HepG2 (cell line): Measurements from ENCODE around the gene NRSN2. TPM values are rescaled to one million over a fixed set of nuclear protein-coding genes. Genes with fewer than 3 reads are reported as not detected.

ENCODE experiments used
- GABPB1 ChIP-seq: IDR thresholded peaks from 2 replicates; pipeline ENCODE4 v1.6.1; 2016; ENCODE audit warnings: mild to moderate bottlenecking, missing genetic modification reagents, moderate library complexity, missing compliant biosample characterization
- HIVEP1 ChIP-seq: sonication (generic); formaldehyde crosslinking; IDR thresholded peaks from 2 replicates; pipeline ENCODE4 v1.4.0; 2020; ENCODE audit warnings: mild to moderate bottlenecking, missing genetic modification reagents
- MXD3 ChIP-seq: IDR thresholded peaks from 2 replicates; pipeline ENCODE4 v1.6.1; 2016; ENCODE audit warnings: mild to moderate bottlenecking, missing biosample characterization, missing genetic modification reagents
- NBN ChIP-seq: fragments of 450-650 bp; conservative IDR thresholded peaks from 2 replicates; pipeline ENCODE4 v1.6.1; 2017
- PHB2 ChIP-seq: fragments of 450-650 bp; IDR thresholded peaks from 2 replicates; pipeline ENCODE4 v1.6.1; 2018; ENCODE audit not compliant: partially characterized antibody
- REPIN1 ChIP-seq: sonication (generic); formaldehyde crosslinking; IDR thresholded peaks from 2 replicates; pipeline ENCODE4 v1.8.0; 2022; ENCODE audit warnings: missing genetic modification reagents, low read depth, mild to moderate bottlenecking, borderline replicate concordance
- SNAPC4 ChIP-seq: sonication (generic); formaldehyde crosslinking; IDR thresholded peaks from 2 replicates; pipeline ENCODE4 v1.4.0; 2020; ENCODE audit warnings: mild to moderate bottlenecking, missing genetic modification reagents
- SRSF1 ChIP-seq: fragments of 200-400 bp; formaldehyde crosslinking; optimal IDR thresholded peaks from 2 replicates; pipeline ENCODE3; 2017; ENCODE audit warnings: mild to moderate bottlenecking, low read depth, low read length, moderate library complexity
- ZBED4 ChIP-seq: sonication (generic); formaldehyde crosslinking; IDR thresholded peaks from 2 replicates; pipeline ENCODE4 v1.4.0; 2020; ENCODE audit warnings: missing genetic modification reagents, borderline replicate concordance
- ZC3H4 ChIP-seq: sonication (generic); formaldehyde crosslinking; IDR thresholded peaks from 2 replicates; pipeline ENCODE4 v1.4.0; 2020; ENCODE audit warnings: missing genetic modification reagents, borderline replicate concordance
- ZFP90 ChIP-seq: sonication (generic); formaldehyde crosslinking; IDR thresholded peaks from 2 replicates; pipeline ENCODE4 v1.8.0; 2022; ENCODE audit warnings: missing genetic modification reagents, mild to moderate bottlenecking, inconsistent platforms, borderline replicate concordance
- ZNF280B ChIP-seq: sonication (generic); formaldehyde crosslinking; IDR thresholded peaks from 2 replicates; pipeline ENCODE4 v1.5.0; 2020; ENCODE audit warnings: missing genetic modification reagents, mild to moderate bottlenecking, borderline replicate concordance
- ZNF350 ChIP-seq: sonication (generic); formaldehyde crosslinking; IDR thresholded peaks from 2 replicates; pipeline ENCODE4 v1.4.0; 2020; ENCODE audit warnings: mild to moderate bottlenecking, low read depth, missing genetic modification reagents, borderline replicate concordance
- ZNF484 ChIP-seq: sonication (generic); formaldehyde crosslinking; IDR thresholded peaks from 2 replicates; pipeline ENCODE4 v1.5.1; 2020; ENCODE audit warnings: mild to moderate bottlenecking, low read depth, missing genetic modification reagents, borderline replicate concordance
- ZNF503 ChIP-seq: sonication (generic); formaldehyde crosslinking; IDR thresholded peaks from 2 replicates; pipeline ENCODE4 v1.4.0; 2020; ENCODE audit warnings: missing genetic modification reagents
- ZNF790 ChIP-seq: sonication (generic); formaldehyde crosslinking; IDR thresholded peaks from 2 replicates; pipeline ENCODE4 v1.8.0; 2022; ENCODE audit warnings: missing genetic modification reagents, mild to moderate bottlenecking, borderline replicate concordance
- polyA plus RNA-seq, 8 experiments: library from polyadenylated mRNA; depleted of rRNA in 3 of 8; stranded (reverse) in 7 of 8; unstranded in 1 of 8; fragments of >200 nt; fragmentation: Illumina TruSeq in 4 of 8; extraction: Trizol in 4 of 8; gene quantifications; 2 replicates each; pipeline versions ENCODE4 v1.2.1 to v1.2.3, GENCODE V29; 2011 to 2016; ENCODE audit warnings: low read depth in 4 of 8, missing spikeins in 1 of 8, mixed read lengths in 1 of 8; ENCODE audit not compliant: insufficient read depth in 1 of 8
- total RNA-seq, 5 experiments: library from RNA; depleted of rRNA; stranded (reverse); fragments of >200 nt; fragmentation: Illumina TruSeq; extraction: Trizol; gene quantifications; 2 replicates each; pipeline ENCODE4 v1.2.3, GENCODE V29; 2016; ENCODE audit warnings: low read depth in 1 of 5

The NRSN2 gene
- total and polyA plus RNA-seq, 2 of the 13 experiments (the other 11 are each of a cell fraction or from before 2014, with no cell fraction given), result 32.3 to 49.4 TPM

GRCh38 chr20:396252-396618 lies 49.3 kb downstream of the NRSN2 start (continued):
- TF ChIP-seq ZNF280B (CRISPR knock-in tag) (peak; percentile 89), ZC3H4 (no peak), SRSF1 (no peak), ZNF350 (CRISPR knock-in tag) (no peak), ZFP90 (CRISPR knock-in tag) (peak; percentile 14; the same call in 1 of the 2 replicates), NBN (no peak), SNAPC4 (0 out of 2 replicates have a peak, but pooled peaks have one; percentile 27), ZNF484 (CRISPR knock-in tag) (no peak), GABPB1 (CRISPR knock-in tag) (peak; percentile 55; the same call in 1 of the 2 replicates), ZBED4 (CRISPR knock-in tag) (no peak), MXD3 (CRISPR knock-in tag) (peak; percentile 24; the same call in 1 of the 2 replicates), HIVEP1 (CRISPR knock-in tag) (peak; percentile 72; the same call in 1 of the 2 replicates), REPIN1 (CRISPR knock-in tag) (no peak), ZNF790 (CRISPR knock-in tag) (0 out of 2 replicates have a peak, but pooled peaks have one; percentile 44), PHB2 (no peak), ZNF503 (CRISPR knock-in tag) (no peak)
